Fibroblast of skin of right biceps (primary cell): Measurements from ENCODE around the gene NSG2.

Experiments used
- DNase-seq: peaks from one replicate; pipeline ENCODE4 v3.0.0-alpha.2; 2013

Gene NSG2

GRCh38 chr5:174045470-174046025 is at the start of gene NSG2:
TSS of gene NSG2 (plus strand) at chr5:174045706. CDS start at chr5:174046756, 1,050 bp downstream.
- DNase-seq, result peak; percentile 88

- no peak for DNase-seq
Measured at GRCh38 chr5:173997331-173997730, 48.2 kb upstream of the NSG2 start.

GRCh38 chr5:173998531-173998930 is 47.0 kb upstream of the NSG2 start:
- DNase-seq, result no peak

- no peak for DNase-seq
Measured at GRCh38 chr5:174000076-174000475, 45.4 kb upstream of the NSG2 start.

GRCh38 chr5:174003795-174004194 is 41.7 kb upstream of the NSG2 start:
- DNase-seq, result no peak

GRCh38 chr5:174008922-174009321 is 36.6 kb upstream of the NSG2 start:
- no peak for DNase-seq

GRCh38 chr5:174010365-174010764 is 35.1 kb upstream of the NSG2 start:
- no peak for DNase-seq

- no peak for DNase-seq
Measured at GRCh38 chr5:174011441-174011840, 34.1 kb upstream of the NSG2 start.

- DNase-seq, result peak; percentile 46
Measured at GRCh38 chr5:174020069-174020927, 25.2 kb upstream of the NSG2 start.

- no peak for DNase-seq
Measured at GRCh38 chr5:174020928-174021304, 24.6 kb upstream of the NSG2 start.

- no peak for DNase-seq
Measured at GRCh38 chr5:174022384-174023095, 23.0 kb upstream of the NSG2 start.

- no peak for DNase-seq
Measured at GRCh38 chr5:174030286-174030685, 15.2 kb upstream of the NSG2 start.

GRCh38 chr5:174044466-174045254 is 846 bp upstream of the NSG2 start:
- no peak for DNase-seq

- DNase-seq, result no peak
Measured at GRCh38 chr5:174046558-174046957, 1.1 kb downstream of the NSG2 start.

GRCh38 chr5:174047472-174048099 is 2.1 kb downstream of the NSG2 start:
- no peak for DNase-seq

- no peak for DNase-seq
Measured at GRCh38 chr5:174052636-174053035, 7.1 kb downstream of the NSG2 start.

GRCh38 chr5:174053905-174054304 is 8.4 kb downstream of the NSG2 start:
- DNase-seq, result no peak

- no peak for DNase-seq
Measured at GRCh38 chr5:174056064-174056847, 10.8 kb downstream of the NSG2 start.

- no peak for DNase-seq
Measured at GRCh38 chr5:174057206-174057605, 11.7 kb downstream of the NSG2 start.

- no peak for DNase-seq
Measured at GRCh38 chr5:174058433-174059122, 13.1 kb downstream of the NSG2 start.

GRCh38 chr5:174059247-174059646 is 13.7 kb downstream of the NSG2 start:
- DNase-seq, result no peak
